HG03378 (cell line): ENCODE data around the gene CD36.

Experiments
- ATAC-seq: cut with Tn5 transposase; IDR thresholded peaks from one replicate; pipeline ENCODE4 v1.9.1; 2021; ENCODE audit warnings: mild to moderate bottlenecking, moderate library complexity; ENCODE audit not compliant: unreplicated experiment

CD36 gene

GRCh38 chr7:80637911-80638765, at the start of gene CD36:
Gene CD36 (plus strand): TSS chr7:80638642. CDS start chr7:80646741, 8,099 bp downstream.
- ATAC-seq = peak; percentile 83

DNA sequence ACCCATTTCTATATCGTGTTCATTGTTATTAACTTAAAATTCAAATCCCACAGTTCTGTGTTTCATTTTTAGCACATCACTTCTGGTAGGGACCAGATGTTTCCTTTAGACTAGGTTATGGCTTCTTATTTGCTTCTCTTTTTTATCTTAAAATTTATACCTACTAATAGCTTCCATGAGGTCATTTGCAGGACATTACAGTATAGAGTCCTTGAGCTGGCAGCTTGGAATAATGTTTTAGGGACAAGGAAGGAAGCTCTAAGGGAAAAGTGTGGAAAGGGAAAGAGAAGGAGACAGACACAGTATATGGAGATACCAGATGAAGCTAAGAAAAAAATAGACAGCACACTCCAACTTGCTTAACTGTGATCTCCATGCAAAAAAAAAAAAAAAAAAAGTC, 48.8 kb upstream of the CD36 start:
- no peak for ATAC-seq

DNA sequence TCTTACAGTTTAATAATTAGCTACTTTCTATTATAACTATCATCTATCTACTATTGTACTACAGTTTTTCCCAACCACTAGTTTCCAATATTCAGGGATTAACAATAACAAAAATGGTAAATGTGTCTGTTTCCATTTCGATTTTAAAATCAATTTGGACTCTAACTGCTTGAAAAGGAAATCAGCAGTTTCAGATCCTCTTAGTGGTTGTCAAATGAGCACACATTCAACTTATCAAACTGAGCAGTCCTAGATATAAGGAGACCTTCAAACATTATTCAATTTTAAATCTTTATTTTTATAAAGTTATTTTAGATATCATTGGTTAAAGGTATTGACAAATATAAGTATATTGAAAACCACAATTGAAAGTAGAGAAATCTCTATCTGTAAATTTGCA, 46.8 kb upstream of the CD36 start:
- no peak for ATAC-seq

- ATAC-seq = no peak
Observed at GRCh38 chr7:80593869-80594586, 44.4 kb upstream of the CD36 start.

- no peak for ATAC-seq
Observed at GRCh38 chr7:80596933-80597517, 41.4 kb upstream of the CD36 start.

- no peak for ATAC-seq
Observed at GRCh38 chr7:80597875-80598274, 40.6 kb upstream of the CD36 start.

GRCh38 chr7:80600046-80600445, 38.4 kb upstream of the CD36 start:
- ATAC-seq = no peak

DNA sequence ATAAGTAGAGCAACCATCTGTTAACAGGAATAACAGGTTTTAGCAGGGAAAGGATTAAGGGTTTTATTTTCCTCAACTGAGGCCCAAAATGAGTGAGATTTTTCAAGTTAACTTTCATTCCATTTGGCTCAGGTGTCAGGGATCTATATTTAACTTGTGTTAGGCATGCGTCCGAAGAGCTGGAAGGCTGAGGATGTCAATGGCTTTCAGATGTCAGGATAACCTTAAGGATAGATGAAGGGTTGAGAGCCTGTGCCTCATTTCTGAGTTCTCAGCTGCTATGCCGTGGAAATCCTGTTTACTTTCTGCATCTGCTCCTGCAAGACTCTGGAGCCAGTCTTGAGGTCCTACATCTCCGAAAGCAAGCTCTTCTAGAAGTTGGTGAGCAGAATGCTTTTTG, 36.4 kb upstream of the CD36 start:
- no peak for ATAC-seq

GRCh38 chr7:80603940-80604339, 34.5 kb upstream of the CD36 start:
- ATAC-seq = no peak

DNA sequence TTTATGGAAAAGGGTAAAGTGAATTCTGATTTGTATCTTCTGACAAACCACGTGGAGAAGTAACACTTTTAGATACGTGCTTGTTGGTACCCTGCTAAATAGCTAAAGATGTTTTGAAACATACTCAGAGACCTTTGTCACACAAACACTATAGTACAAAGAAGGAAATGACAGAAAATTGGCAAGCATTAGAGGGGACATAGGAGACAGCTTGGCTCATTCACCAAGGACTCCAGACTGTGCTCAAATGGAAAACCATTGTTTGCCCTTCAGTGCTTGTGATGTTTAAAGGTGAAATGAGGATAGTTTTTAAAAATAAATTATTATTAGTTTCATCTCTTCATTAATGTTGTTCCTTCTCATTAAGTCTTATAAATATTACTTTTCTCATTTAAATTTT, 34.0 kb upstream of the CD36 start:
- no peak for ATAC-seq

GRCh38 chr7:80607136-80607535, 31.3 kb upstream of the CD36 start:
- ATAC-seq = no peak

DNA sequence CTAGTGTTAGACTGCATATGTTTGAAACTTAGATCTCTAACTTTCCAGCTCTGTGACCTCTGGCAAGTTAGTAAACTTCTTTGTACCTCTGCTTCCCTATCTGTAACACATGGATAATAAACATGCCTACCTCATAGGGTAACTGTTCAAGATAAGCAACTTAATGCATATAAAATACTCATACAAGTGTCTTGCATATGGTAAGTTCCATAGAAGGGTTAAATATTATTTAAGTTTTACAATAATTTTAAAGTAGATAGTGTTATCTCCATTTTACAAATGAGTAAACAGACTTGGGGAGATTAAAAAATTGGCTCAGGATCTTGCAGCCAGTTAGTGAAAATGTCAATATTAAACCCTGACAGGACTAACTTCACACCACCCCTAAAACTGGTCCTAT, 30.1 kb upstream of the CD36 start:
- ATAC-seq = no peak

GRCh38 chr7:80609751-80610150, 28.7 kb upstream of the CD36 start:
- ATAC-seq = no peak

DNA sequence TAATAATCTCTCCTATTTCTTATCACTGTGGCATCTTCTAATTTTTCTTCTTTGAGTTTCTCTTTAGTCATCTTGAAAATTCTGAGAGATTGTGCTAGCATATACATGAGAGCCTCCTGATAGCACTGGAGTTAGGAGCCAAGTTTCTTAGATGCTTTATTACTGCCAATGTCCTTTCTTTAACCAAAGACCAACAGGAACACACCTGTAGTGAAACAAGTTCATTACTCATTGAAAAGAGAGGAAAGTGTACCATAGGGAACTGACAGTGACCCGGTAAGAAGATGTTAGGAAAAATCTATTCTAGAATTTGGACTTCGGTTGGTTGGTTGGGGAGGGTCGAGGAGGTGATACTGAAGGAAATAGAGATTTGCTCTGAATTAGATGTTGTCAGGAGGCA, 27.1 kb upstream of the CD36 start:
- no peak for ATAC-seq

- no peak for ATAC-seq
Observed at GRCh38 chr7:80611779-80612178, 26.7 kb upstream of the CD36 start.

DNA sequence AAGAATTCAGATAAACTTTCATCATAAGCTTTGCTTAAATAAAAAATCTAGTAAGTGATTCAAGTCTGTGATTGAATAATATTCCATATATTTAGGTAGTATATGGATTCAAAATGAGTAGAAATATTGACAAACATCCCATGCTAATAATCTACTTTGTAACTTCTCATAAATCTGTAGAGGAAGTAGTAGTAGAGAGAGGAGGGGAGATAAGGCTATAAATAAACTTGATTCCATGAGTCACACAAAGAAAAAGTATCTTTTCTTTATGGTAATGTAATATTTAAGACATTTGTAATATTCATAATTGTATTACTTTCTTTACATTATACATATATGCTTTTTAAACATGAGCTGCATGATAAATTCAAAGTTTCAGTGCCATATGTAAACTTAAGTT, 25.6 kb upstream of the CD36 start:
- ATAC-seq = no peak

DNA sequence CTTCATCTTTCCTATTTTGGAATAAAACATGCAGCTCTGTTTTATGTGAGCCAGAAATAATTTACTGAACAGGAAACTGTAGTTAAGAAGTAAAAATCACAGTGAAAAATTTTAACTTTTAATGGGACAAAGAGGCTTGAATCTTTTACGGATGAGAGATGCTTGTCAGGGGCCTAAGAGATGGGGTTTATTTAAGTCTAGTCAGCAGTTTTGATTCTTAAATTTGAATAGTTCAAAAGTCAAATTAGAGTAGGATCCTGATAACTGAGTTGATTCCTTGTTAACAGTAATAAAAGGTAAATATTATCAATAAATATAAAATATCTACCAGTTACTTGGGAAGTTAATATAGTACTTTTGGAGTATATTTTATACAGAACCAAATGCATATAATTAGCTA, 24.9 kb upstream of the CD36 start:
- no peak for ATAC-seq

- no peak for ATAC-seq
Observed at GRCh38 chr7:80614851-80615271, 23.6 kb upstream of the CD36 start.

DNA sequence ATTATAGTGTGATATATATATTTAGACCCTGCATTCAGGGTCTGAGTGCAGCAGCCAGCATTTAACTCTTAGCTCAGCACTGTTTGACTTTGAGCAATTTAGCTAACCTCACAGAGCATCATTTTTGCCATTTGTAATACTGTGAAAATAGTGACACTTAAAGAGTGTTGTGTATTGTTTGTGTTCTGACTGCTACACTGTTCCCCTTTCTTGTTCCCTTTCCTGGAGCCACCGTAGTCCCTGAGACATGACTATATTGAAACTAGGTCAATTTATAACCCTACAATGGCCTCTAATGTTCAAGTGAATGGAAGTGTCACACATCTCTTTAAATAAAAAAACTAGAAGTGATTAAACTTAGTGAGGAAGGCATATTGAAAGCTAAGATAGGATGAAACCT, 20.3 kb upstream of the CD36 start:
- ATAC-seq = no peak

GRCh38 chr7:80619741-80620140, 18.7 kb upstream of the CD36 start:
- ATAC-seq = no peak

DNA sequence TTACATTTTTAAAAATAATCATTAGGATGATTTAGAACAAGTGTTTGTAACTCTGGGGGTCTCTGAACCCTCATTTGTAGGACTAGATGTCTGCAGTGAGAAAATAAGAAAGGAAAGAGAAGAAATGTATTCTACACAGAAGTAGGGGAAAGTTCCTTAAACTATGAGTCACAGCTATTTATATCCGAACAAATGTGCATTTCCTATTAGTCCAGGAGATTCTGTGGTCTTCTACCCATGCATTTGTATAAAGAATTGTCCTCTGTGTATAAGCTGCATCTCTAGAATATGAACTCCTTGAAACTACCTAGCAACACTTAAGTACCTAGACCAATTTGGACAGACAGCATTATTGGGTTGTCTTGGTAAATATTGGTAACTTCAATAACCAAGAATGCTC, 15.9 kb upstream of the CD36 start:
- ATAC-seq = no peak
